ENCODE data around the gene FRZB. TPM values are rescaled to one million over a fixed set of nuclear protein-coding genes. Genes with fewer than 3 reads are reported as not detected.
A peak's percentile ranks its signal among the peaks of the same experiment; 100 is the strongest.

The FRZB gene
- total and polyA plus RNA-seq, 2 of the 13 experiments (the other 11 are each of a cell fraction or from before 2014, with no cell fraction given): 0.04 to 1.2 TPM

- H4K20me1 ChIP-seq (ENCODE audit: insufficient read depth, low read length): no peaks in the 10 kb centered on the region
- H3K4me1 ChIP-seq (ENCODE audit: insufficient read depth, low read length): peaks cover 15% of the 10 kb centered on the region
- ChIA-PET POLR2A (no interaction called here), CTCF (ENCODE audit: low intra/inter-chr PET ratio, low total read pairs) (no interaction called here)
- in situ Hi-C loops (cut with HindIII; ENCODE audit: extremely low pct_ligation_motif_present, low pct_unique_long_range_greater_than_20kb) (no loop called here), intact Hi-C loops (cut with micrococcal nuclease; ENCODE audit: unreplicated experiment) (loop anchor here (5.0 kb wide), 1 partner anchor 48 kb away; the partner anchor contains the start of gene FRZB)
- no TSS peak for BruUV-seq (replicated peaks)
- peak; percentile 50 for ATAC-seq
- no peaks in the 10 kb centered on the region for H3K27me3 ChIP-seq (ENCODE audit: control insufficient read depth in 1 of 2, insufficient read depth in 2 of 2, low read length in 2 of 2)
- no peak for FAIRE-seq
- H3K27ac ChIP-seq (ENCODE audit: extremely low read length, insufficient read depth, low read length): no peak overlapping the region
- H3K4me3 ChIP-seq (replicated peaks in 1 of 3; ENCODE audit: insufficient read depth in 1 of 3, low read depth in 2 of 3, low read length in 3 of 3): no peak overlapping the region
- WGBS (ENCODE audit: low lambda C conversion rate): 93% methylated on average over 1 of the region's 1 CpG
- H3K9me3 ChIP-seq (ENCODE audit: low read length): no peaks in the 10 kb centered on the region
- TF ChIP-seq PITX1 (CRISPR knock-in tag; IDR thresholded peaks at IDR 0.05) (no peak), ZNF430 (CRISPR knock-in tag; IDR thresholded peaks at IDR 0.05) (no peak), MTA3 (CRISPR knock-in tag; IDR thresholded peaks at IDR 0.05) (no peak), NR2C2 (CRISPR knock-in tag; IDR thresholded peaks at IDR 0.05; ENCODE audit: borderline replicate concordance) (no peak), ZNF598 (CRISPR knock-in tag; IDR thresholded peaks at IDR 0.05; ENCODE audit: borderline replicate concordance) (no peak), YEATS4 (CRISPR knock-in tag; IDR thresholded peaks at IDR 0.05; ENCODE audit: borderline replicate concordance) (no peak), RCOR2 (CRISPR knock-in tag; IDR thresholded peaks at IDR 0.05) (no peak), ZFP36L2 (CRISPR knock-in tag; IDR thresholded peaks at IDR 0.05) (no peak), SMARCC2 (IDR thresholded peaks at IDR 0.05) (no peak), CREBL2 (CRISPR knock-in tag; IDR thresholded peaks at IDR 0.05; ENCODE audit: borderline replicate concordance) (no peak), FOXA3 (CRISPR knock-in tag; IDR thresholded peaks at IDR 0.05) (no peak), KLF13 (CRISPR knock-in tag; IDR thresholded peaks at IDR 0.05) (no peak), ZNF230 (CRISPR knock-in tag; IDR thresholded peaks at IDR 0.05) (no peak), RNF219 (CRISPR knock-in tag; IDR thresholded peaks at IDR 0.05) (no peak), ZNF646 (CRISPR knock-in tag; IDR thresholded peaks at IDR 0.05) (no peak), ZNF597 (CRISPR knock-in tag; IDR thresholded peaks at IDR 0.05) (no peak), ZNF556 (CRISPR knock-in tag; IDR thresholded peaks at IDR 0.05; ENCODE audit: borderline replicate concordance) (no peak)
- peaks cover 0 to 16% of the 10 kb centered on the region in 2 experiments; a peak in 3 of 5 replicates for H3K36me3 ChIP-seq (replicated peaks in 1 of 2; ENCODE audit: control insufficient read depth in 1 of 2, insufficient read depth in 2 of 2, low read length in 2 of 2)
- H3K9ac ChIP-seq (ENCODE audit: insufficient read depth, low read depth, low read length): no peak overlapping the region
- H3K4me2 ChIP-seq (ENCODE audit: low read depth, low read length): no peak overlapping the region
- no peaks in the 10 kb centered on the region for H3K79me2 ChIP-seq (ENCODE audit: insufficient read depth, low read length)
- no peak overlapping the region for H2AFZ ChIP-seq (ENCODE audit: low read length)
- no peak for DNase-seq (ENCODE audit: low spot score)
Observed at GRCh38 chr2:182914852-182915251, 48.4 kb upstream of the FRZB start.

All from HepG2 (cell line).